Endothelial cell of umbilical vein (primary cell): ENCODE data around the gene MPZ. TPM values are rescaled to one million over a fixed set of nuclear protein-coding genes. Genes with fewer than 3 reads are reported as not detected.

ENCODE experiments used
- BruUV-seq: library from RNA; stranded (reverse); fragments of 400-500 nt; replicated peaks from 2 replicates; lab custom pipeline; 2021; lab: Mats Ljungman, UMichigan
- CTCF ChIA-PET: fragments of 300-600, 350-600 bp; sonication (Branson Sonifier 250); formaldehyde crosslinking; loops from one replicate; lab custom pipeline; 2021; ENCODE audit warnings: antibody characterized with exemption, inconsistent platforms; lab: Charles Lee
- POLR2A ChIA-PET: fragments of 300-600, 350-600 bp; sonication (Branson Sonifier 250); formaldehyde crosslinking; loops from one replicate; lab custom pipeline; 2021; ENCODE audit warnings: antibody characterized with exemption, inconsistent platforms; lab: Charles Lee
- DNase-seq: peaks from one replicate; pipeline ENCODE4 v3.0.0-alpha.2; 2011; ENCODE audit warnings: low read depth, low spot score
- FAIRE-seq: peaks from 2 replicates; lab custom pipeline; 2011; peaks lifted over from hg19 to GRCh38; lab: Jason Lieb, UNC
- H2AFZ ChIP-seq: 2 replicates; pipeline ENCODE4 v1.6.0; 2012; ENCODE audit warnings: low read depth, low read length, control low read depth, inconsistent platforms
- H3K27ac ChIP-seq: 2 replicates; pipeline ENCODE4 v1.5.1; 2011; ENCODE audit warnings: low read depth, mild to moderate bottlenecking, control low read depth, low read length, moderate library complexity; ENCODE audit not compliant: insufficient read depth
- H3K27me3 ChIP-seq, 2 experiments: 2 replicates each; pipeline versions ENCODE4 v1.6.0 to v1.6.1; 2011; ENCODE audit warnings: low read length in 2 of 2, mixed read lengths in 1 of 2; ENCODE audit not compliant: control insufficient read depth in 2 of 2, insufficient read depth in 2 of 2
- H3K36me3 ChIP-seq, 2 experiments: 2 replicates in 1 of 2; 3 replicates in 1 of 2; pipeline ENCODE4 v1.5.1; 2011; ENCODE audit warnings: low read length in 2 of 2, mild to moderate bottlenecking in 1 of 2, moderate library complexity in 1 of 2; ENCODE audit not compliant: control insufficient read depth in 2 of 2, insufficient read depth in 2 of 2; ENCODE audit errors: extremely low read depth in 1 of 2
- H3K4me1 ChIP-seq: 3 replicates; pipeline ENCODE4 v1.5.1; 2011; ENCODE audit warnings: mild to moderate bottlenecking, low read length; ENCODE audit not compliant: control insufficient read depth, insufficient read depth; ENCODE audit errors: extremely low read depth
- H3K4me2 ChIP-seq: 2 replicates; pipeline ENCODE4 v1.6.1; 2011; ENCODE audit warnings: low read length, control low read depth, mixed read lengths; ENCODE audit not compliant: insufficient read depth
- H3K4me3 ChIP-seq, 3 experiments: fragments of 200-600 bp in 1 of 3; sonication (generic), shearing (Covaris generic) in 1 of 3; replicated peaks in 1 of 3; 2 replicates each; pipeline ENCODE4 v1.5.1; 2011 to 2016; ENCODE audit warnings: control low read depth in 3 of 3, low read length in 3 of 3, mild to moderate bottlenecking in 2 of 3, inconsistent platforms in 1 of 3, low read depth in 1 of 3, moderate library complexity in 1 of 3; ENCODE audit not compliant: insufficient read depth in 1 of 3
- H3K79me2 ChIP-seq: 2 replicates; pipeline ENCODE4 v1.6.0; 2012; ENCODE audit warnings: low read length, inconsistent platforms; ENCODE audit not compliant: control insufficient read depth, insufficient read depth
- H3K9ac ChIP-seq: replicated peaks from 2 replicates; pipeline ENCODE3; 2011; ENCODE audit warnings: low read length, control low read depth; ENCODE audit not compliant: insufficient read depth; ENCODE audit errors: extremely low read depth
- H3K9me1 ChIP-seq: replicated peaks from 3 replicates; pipeline ENCODE4 v1.6.0; 2011; ENCODE audit warnings: mild to moderate bottlenecking, low read length; ENCODE audit not compliant: control insufficient read depth, insufficient read depth; ENCODE audit errors: extremely low read depth
- H3K9me3 ChIP-seq: replicated peaks from 2 replicates; pipeline ENCODE4 v1.5.1; 2012; ENCODE audit warnings: low read length, inconsistent platforms; ENCODE audit not compliant: control insufficient read depth, insufficient read depth
- H4K20me1 ChIP-seq: replicated peaks from 2 replicates; pipeline ENCODE3; 2011; ENCODE audit warnings: mild to moderate bottlenecking, low read length; ENCODE audit not compliant: control insufficient read depth, insufficient read depth; ENCODE audit errors: extremely low read depth
- CTCF ChIP-seq, 2 donors: IDR thresholded peaks; 1 replicate in 1 of 2; 2 replicates in 1 of 2; pipeline ENCODE4 v1.5.1; 2011; ENCODE audit warnings: low read length in 2 of 2, mild to moderate bottlenecking in 2 of 2, moderate library complexity in 2 of 2, control low read depth in 1 of 2, inconsistent platforms in 1 of 2, low read depth in 1 of 2; ENCODE audit not compliant: insufficient read depth in 1 of 2; ENCODE audit errors: extremely low read depth in 1 of 2
- EZH2 ChIP-seq: IDR thresholded peaks from 2 replicates; pipeline ENCODE4 v1.6.1; 2012; ENCODE audit warnings: borderline replicate concordance, low read depth, mild to moderate bottlenecking, moderate library complexity, low read length, inconsistent platforms; ENCODE audit not compliant: severe bottlenecking
- FOS ChIP-seq: IDR thresholded peaks from 2 replicates; pipeline ENCODE4 v1.6.1; 2011; ENCODE audit warnings: mild to moderate bottlenecking, low read length, moderate library complexity, borderline replicate concordance; ENCODE audit not compliant: insufficient read depth
- GATA2 ChIP-seq: IDR thresholded peaks from 2 replicates; pipeline ENCODE4 v1.7.0; 2011; ENCODE audit warnings: low read depth, mild to moderate bottlenecking, moderate library complexity, mixed read lengths, low read length; ENCODE audit not compliant: insufficient read length, insufficient read depth
- JUN ChIP-seq: IDR thresholded peaks from 2 replicates; pipeline ENCODE4 v1.6.1; 2011; ENCODE audit warnings: borderline replicate concordance, low read depth; ENCODE audit not compliant: insufficient read length, insufficient read depth
- MAX ChIP-seq: IDR thresholded peaks from 2 replicates; pipeline ENCODE4 v1.6.1; 2011; ENCODE audit not compliant: insufficient read depth, insufficient read length
- MYC ChIP-seq: IDR thresholded peaks from one replicate; pipeline ENCODE4 v1.6.1; 2011; ENCODE audit warnings: mild to moderate bottlenecking, low read depth, low read length
- POLR2A ChIP-seq: IDR thresholded peaks from 2 replicates; pipeline ENCODE4 v1.6.1; 2012; ENCODE audit warnings: low read depth, mild to moderate bottlenecking, control low read depth, low read length
- POLR2AphosphoS5 ChIP-seq: IDR thresholded peaks from 2 replicates; pipeline ENCODE4 v1.6.1; 2012; ENCODE audit warnings: low read depth, mild to moderate bottlenecking, control low read depth, low read length, moderate library complexity; ENCODE audit not compliant: insufficient read depth
- dilution Hi-C: fragments of 300-500 bp; cut with MboI; formaldehyde crosslinking; loops from one replicate; pipeline ENCODE4 v1.15.0; 2019; ENCODE audit warnings: low sequenced_read_pairs; ENCODE audit not compliant: extremely low pct_ligation_motif_present
- intact Hi-C: fragments of 100-400 bp; cut with micrococcal nuclease; formaldehyde crosslinking; loops from one replicate; pipeline ENCODE4 v1.10.0; 2022
- polyA plus RNA-seq, 4 experiments: library from polyadenylated mRNA; depleted of rRNA in 3 of 4; stranded (reverse) in 3 of 4; unstranded in 1 of 4; fragments of >200 nt; gene quantifications; 2 replicates each; pipeline versions ENCODE4 v1.2.1 to v1.2.3, GENCODE V29; 2011 to 2012; ENCODE audit warnings: missing spikeins in 1 of 4
- total RNA-seq: library from RNA; stranded (reverse); gene quantifications from 2 replicates; pipeline ENCODE4 v1.2.3, GENCODE V29; 2021

The MPZ gene
- total and polyA plus RNA-seq, 2 donors (not counting 3 experiments of a cell fraction or from before 2014, with no cell fraction given), result 2.0 to 7.0 TPM

- Histone ChIP-seq H3K27me3 (peaks cover 30 to 41% of the 10 kb centered on the region in 2 experiments), H2AFZ (no peak overlapping the region), H3K27ac (no peak overlapping the region), H3K9me3 (no peaks in the 10 kb centered on the region), H3K79me2 (no peaks in the 10 kb centered on the region), H3K4me3 (no peak overlapping the region), H3K9me1 (no peaks in the 10 kb centered on the region), H3K4me2 (no peak overlapping the region), H3K9ac (no peak overlapping the region), H3K36me3 (no peaks in the 10 kb centered on the region), H4K20me1 (no peaks in the 10 kb centered on the region), H3K4me1 (no peaks in the 10 kb centered on the region)
- no TSS peak for BruUV-seq
- POLR2A ChIA-PET, result no interaction called here
- FAIRE-seq (no peak), DNase-seq (no peak)
- CTCF ChIA-PET, result interaction anchor here (0.5 to 2.1 kb wide), 6 partner anchors 8 to 256 kb away, joined by 3 to 10 read pairs (median 4); no protein-coding TSS in a partner anchor
- no peak for TF ChIP-seq MYC
- no peak for TF ChIP-seq CTCF (IDR thresholded peaks at IDR 0.05; ENCODE audit: extremely low read depth in 1 of 2, insufficient read depth in 1 of 2, low read depth in 1 of 2, low read length in 2 of 2)
- TF ChIP-seq POLR2AphosphoS5, result no peak
- TF ChIP-seq MAX, result no peak
- no peak for TF ChIP-seq EZH2
- no peak for TF ChIP-seq GATA2
- no peak for TF ChIP-seq JUN
- TF ChIP-seq FOS, result no peak
- TF ChIP-seq POLR2A, result no peak
- dilution Hi-C loops, result no loop called here
- intact Hi-C loops, result no loop called here
Observed at GRCh38 chr1:161282991-161283390, 26.8 kb downstream of the MPZ start.
